OCI-LY7 (cell line): ENCODE data around the gene WNK2.

ENCODE experiments used
- CTCF ChIP-seq: fragments of 200-600 bp; sonication (generic); conservative IDR thresholded peaks from 2 replicates; pipeline ENCODE4 v1.5.1; 2014; ENCODE audit warnings: mild to moderate bottlenecking, antibody characterized with exemption, low read length, moderate library complexity, mixed read lengths
- EZH2phosphoT487 ChIP-seq: fragments of 200-600 bp; sonication (generic); IDR thresholded peaks from 2 replicates; pipeline ENCODE4 v1.6.1; 2018; ENCODE audit warnings: low read depth, borderline replicate concordance, mild to moderate bottlenecking, mixed run types, antibody characterized with exemption, low read length, moderate library complexity, mixed read lengths

GRCh38 chr9:93222890-93223259 is 38.9 kb downstream of the WNK2 start:
- no peak for TF ChIP-seq CTCF
- TF ChIP-seq EZH2phosphoT487 = no peak
